KMS-11 (cell line): ENCODE data around the gene CD81.

Experiments used
- H2AFZ ChIP-seq: fragments of 200-600 bp; sonication (generic); 2 replicates; pipeline ENCODE4 v1.6.1; 2016; ENCODE audit warnings: antibody characterized with exemption, mixed run types, low read depth
- H3K27ac ChIP-seq: fragments of 200-600 bp; sonication (generic); 2 replicates; pipeline ENCODE4 v1.6.1; 2016; ENCODE audit warnings: mild to moderate bottlenecking, mixed run types
- H3K27me3 ChIP-seq: fragments of 200-600 bp; sonication (generic); 2 replicates; pipeline ENCODE4 v1.6.1; 2017; ENCODE audit warnings: mild to moderate bottlenecking, low read depth, mixed run types, moderate library complexity; ENCODE audit not compliant: insufficient read depth
- H3K36me3 ChIP-seq: fragments of 200-600 bp; sonication (generic); 2 replicates; pipeline ENCODE4 v1.6.1; 2017; ENCODE audit warnings: mild to moderate bottlenecking, mixed run types; ENCODE audit not compliant: insufficient read depth
- H3K4me1 ChIP-seq: fragments of 200-600 bp; sonication (generic); 2 replicates; pipeline ENCODE4 v1.6.1; 2016; ENCODE audit warnings: mild to moderate bottlenecking, low read depth, mixed run types; ENCODE audit not compliant: poor library complexity, severe bottlenecking
- H3K4me2 ChIP-seq: fragments of 200-600 bp; sonication (generic); 2 replicates; pipeline ENCODE4 v1.7.0; 2016; ENCODE audit warnings: mild to moderate bottlenecking, mixed run types
- H3K4me3 ChIP-seq: fragments of 200-600 bp; sonication (generic); IDR thresholded peaks from 2 replicates; pipeline ENCODE4 v1.6.1; 2017; ENCODE audit warnings: low read depth, low read length, mixed read lengths; ENCODE audit not compliant: insufficient read depth
- H3K79me2 ChIP-seq: fragments of 200-600 bp; sonication (generic); 2 replicates; pipeline ENCODE4 v1.6.1; 2016; ENCODE audit warnings: low read depth, mixed run types; ENCODE audit not compliant: insufficient read depth
- H3K9ac ChIP-seq: fragments of 200-600 bp; sonication (generic); 2 replicates; pipeline ENCODE4 v1.6.1; 2016; ENCODE audit warnings: mild to moderate bottlenecking, mixed run types
- H4K20me1 ChIP-seq: fragments of 200-600 bp; sonication (generic); 2 replicates; pipeline ENCODE4 v1.6.1; 2016; ENCODE audit warnings: mild to moderate bottlenecking, mixed run types; ENCODE audit not compliant: insufficient read depth
- CTCF ChIP-seq: fragments of 200-600 bp; sonication (generic); conservative IDR thresholded peaks from 2 replicates; pipeline ENCODE4 v1.6.1; 2017; ENCODE audit warnings: low read depth, mild to moderate bottlenecking, antibody characterized with exemption, low read length, moderate library complexity, mixed read lengths

The CD81 gene

GRCh38 chr11:2412323-2412722 lies 35.2 kb downstream of the CD81 start:
- Histone ChIP-seq H3K79me2 (no peaks in the 10 kb centered on the region), H3K27ac (no peak overlapping the region), H4K20me1 (no peaks in the 10 kb centered on the region), H3K4me3 (no peak overlapping the region), H3K4me1 (no peaks in the 10 kb centered on the region), H3K36me3 (no peaks in the 10 kb centered on the region), H3K9ac (no peak overlapping the region), H3K27me3 (peaks cover 89% of the 10 kb centered on the region), H2AFZ (no peak overlapping the region), H3K4me2 (no peak overlapping the region)
- TF ChIP-seq CTCF = no peak

- no peak overlapping the region for H3K27ac ChIP-seq
- no peak overlapping the region for H3K9ac ChIP-seq
- H3K4me1 ChIP-seq = no peaks in the 10 kb centered on the region
- no peak overlapping the region for H3K4me3 ChIP-seq
- H3K36me3 ChIP-seq = no peaks in the 10 kb centered on the region
- no peak overlapping the region for H3K4me2 ChIP-seq
- no peaks in the 10 kb centered on the region for H3K79me2 ChIP-seq
- no peaks in the 10 kb centered on the region for H4K20me1 ChIP-seq
- no peak for TF ChIP-seq CTCF
- no peak overlapping the region for H2AFZ ChIP-seq
- H3K27me3 ChIP-seq = peaks cover 84% of the 10 kb centered on the region
These were observed 36.9 kb downstream of the CD81 start for GRCh38 chr11:2413742-2414579.

GRCh38 chr11:2414616-2415015 lies 37.5 kb downstream of the CD81 start:
- Histone ChIP-seq H3K36me3 (no peaks in the 10 kb centered on the region), H3K4me2 (no peak overlapping the region), H3K79me2 (no peaks in the 10 kb centered on the region), H2AFZ (no peak overlapping the region), H4K20me1 (no peaks in the 10 kb centered on the region), H3K4me3 (no peak overlapping the region), H3K27me3 (peaks cover 78% of the 10 kb centered on the region), H3K4me1 (no peaks in the 10 kb centered on the region), H3K9ac (no peak overlapping the region), H3K27ac (no peak overlapping the region)
- TF ChIP-seq CTCF = no peak

DNA sequence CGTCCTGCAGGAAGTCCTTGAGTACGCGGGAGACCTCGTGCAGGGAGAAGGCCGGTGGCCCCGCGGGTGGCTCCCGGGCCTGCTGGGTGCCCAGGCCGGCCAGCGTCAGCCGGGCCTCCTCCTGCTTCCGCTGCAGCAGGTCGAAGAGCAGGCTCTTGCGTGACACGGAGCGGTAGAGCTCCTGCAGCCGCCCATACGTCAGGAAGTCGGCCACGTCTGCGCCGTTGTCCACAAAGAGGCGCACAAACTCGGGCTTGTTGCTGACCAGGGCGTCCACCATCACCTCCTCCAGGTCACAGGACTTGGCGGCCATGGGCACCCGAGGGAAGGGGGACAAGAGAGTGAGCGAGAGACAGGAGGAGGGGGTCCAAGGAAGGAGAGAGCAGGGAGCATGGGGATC lies 38.1 kb downstream of the CD81 start:
- H2AFZ ChIP-seq = no peak overlapping the region
- H3K4me3 ChIP-seq = no peak overlapping the region
- H3K27ac ChIP-seq = no peak overlapping the region
- no peak overlapping the region for H3K9ac ChIP-seq
- H4K20me1 ChIP-seq = no peaks in the 10 kb centered on the region
- TF ChIP-seq CTCF = no peak
- H3K4me2 ChIP-seq = no peak overlapping the region
- no peaks in the 10 kb centered on the region for H3K79me2 ChIP-seq
- H3K4me1 ChIP-seq = no peaks in the 10 kb centered on the region
- H3K36me3 ChIP-seq = no peaks in the 10 kb centered on the region
- peaks cover 72% of the 10 kb centered on the region for H3K27me3 ChIP-seq
